Kidney capillary endothelial cell (primary cell): ENCODE data around the gene RGPD8.
"Not testable (repeated sequence)": the region's sequence is repeated elsewhere in the genome, so short reads cannot be mapped to it uniquely, and the experiment has no call there.

ENCODE experiments used
- DNase-seq: peaks from one replicate; pipeline ENCODE4 v3.0.0-alpha.2; 2018; ENCODE audit warnings: low spot score

RGPD8 gene

DNA sequence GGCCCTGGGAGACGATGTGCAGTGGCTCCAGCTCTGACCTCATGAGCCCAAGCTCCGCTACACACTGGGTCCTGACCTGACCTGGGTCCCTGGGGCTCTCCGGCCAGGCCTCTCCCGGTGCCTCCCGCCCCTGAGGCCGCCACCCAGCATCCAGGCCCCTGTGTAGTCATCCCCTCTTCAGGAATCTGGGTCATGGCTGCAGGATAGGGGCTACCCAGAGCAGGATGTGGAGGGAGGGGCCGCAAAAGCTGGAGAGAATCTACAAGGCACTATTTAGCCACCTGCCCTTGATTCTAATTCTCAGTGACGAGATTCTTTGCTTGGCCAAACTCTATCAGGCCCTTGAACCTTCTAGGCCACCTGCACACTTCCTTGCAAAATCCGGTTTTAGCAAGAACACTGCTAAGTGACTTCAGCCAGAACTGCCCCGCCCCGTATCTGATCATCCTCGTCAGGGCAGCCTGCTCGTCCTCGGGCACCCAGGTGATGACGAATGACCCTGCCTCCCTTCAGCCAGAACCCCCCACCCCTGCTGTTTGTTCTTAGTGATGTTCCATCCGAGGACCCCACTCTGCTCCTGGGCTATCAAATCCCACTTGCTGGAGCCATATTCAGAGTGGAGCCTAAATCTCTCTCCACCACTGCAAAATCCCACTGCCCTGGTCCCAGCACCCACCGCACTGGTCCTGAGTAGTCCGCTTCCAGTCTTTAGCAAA, 2.4 kb upstream of the RGPD8 start:
- not testable (repeated sequence) for DNase-seq

DNA sequence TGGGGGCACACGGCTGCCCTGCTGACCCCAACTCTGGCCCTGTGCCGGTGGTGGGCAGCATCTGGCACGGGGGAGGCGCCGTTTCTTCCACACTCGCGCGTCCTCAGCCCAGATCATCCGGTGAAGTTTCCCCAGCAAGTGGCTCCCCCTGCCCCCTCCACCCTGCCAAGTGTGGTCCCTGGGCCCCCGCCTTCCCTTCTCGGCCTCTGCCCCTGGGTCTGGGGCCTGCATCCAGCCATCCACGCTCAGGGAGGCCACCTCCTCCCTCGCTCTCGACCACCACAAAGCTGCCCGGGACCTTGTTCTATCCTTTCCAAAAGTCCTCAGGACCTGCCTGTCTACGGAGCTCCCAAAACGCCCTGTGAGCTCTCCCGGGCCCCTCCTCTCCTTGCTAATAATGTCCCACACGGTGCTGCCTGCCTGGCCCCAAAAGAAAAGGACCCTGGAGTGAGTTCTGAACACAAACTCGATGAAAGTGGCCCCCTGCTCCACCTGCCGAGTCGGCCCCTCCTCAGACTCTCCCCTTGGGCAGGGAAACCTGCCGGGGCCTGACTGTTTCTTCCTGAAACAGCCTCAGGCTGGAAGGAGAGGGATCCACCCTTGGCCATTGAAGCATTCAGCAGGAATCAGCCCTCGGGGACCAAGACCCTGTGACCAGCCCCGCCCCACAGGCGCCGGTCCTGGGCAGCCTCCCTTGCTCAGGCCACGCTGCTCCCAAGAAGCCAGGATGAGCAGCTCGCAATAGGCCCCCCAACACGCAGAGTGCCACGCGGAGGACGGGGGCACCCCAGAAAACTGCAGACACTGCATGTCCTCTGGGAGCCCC, 1.7 kb upstream of the RGPD8 start:
- not testable (repeated sequence) for DNase-seq

DNA sequence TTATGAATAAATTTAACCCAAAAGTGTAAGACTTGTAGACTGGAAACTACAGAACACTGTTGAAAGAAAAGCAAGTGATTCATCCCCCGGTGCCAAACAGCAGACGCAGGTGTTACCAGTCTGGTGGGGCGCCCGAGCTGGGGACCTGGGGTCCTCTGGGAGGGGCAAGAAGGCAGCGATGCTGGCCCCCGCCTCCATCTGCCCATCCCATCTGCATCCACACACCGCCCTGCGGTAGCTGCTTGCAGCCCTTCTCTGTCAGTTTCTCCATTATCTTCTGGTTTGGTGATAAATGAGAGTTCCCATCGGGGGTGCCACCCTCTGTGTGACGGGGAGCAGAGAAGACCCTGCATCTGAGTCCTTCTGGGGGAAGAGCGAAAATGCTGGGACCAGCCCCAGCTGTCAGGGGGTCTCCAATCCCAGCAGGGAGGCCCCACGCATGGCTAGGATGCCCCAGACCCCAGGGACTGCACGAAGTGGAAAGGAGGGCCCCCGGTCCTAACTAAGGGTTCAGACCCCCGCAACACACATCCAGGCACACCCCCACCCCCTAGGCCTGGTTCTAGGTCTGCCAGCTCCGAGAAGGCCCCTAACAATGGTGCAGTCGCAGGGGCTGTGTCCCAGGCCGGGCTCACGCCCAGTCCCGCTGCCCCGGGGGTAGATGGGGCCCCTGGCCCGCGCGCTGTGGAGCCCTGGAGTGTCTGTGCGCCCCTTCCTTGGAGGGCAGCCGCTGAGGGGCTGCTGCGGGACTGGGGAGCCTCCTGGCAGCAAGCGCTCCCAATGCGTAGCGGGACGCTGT, 686 bp upstream of the RGPD8 start:
- DNase-seq = no peak

DNA sequence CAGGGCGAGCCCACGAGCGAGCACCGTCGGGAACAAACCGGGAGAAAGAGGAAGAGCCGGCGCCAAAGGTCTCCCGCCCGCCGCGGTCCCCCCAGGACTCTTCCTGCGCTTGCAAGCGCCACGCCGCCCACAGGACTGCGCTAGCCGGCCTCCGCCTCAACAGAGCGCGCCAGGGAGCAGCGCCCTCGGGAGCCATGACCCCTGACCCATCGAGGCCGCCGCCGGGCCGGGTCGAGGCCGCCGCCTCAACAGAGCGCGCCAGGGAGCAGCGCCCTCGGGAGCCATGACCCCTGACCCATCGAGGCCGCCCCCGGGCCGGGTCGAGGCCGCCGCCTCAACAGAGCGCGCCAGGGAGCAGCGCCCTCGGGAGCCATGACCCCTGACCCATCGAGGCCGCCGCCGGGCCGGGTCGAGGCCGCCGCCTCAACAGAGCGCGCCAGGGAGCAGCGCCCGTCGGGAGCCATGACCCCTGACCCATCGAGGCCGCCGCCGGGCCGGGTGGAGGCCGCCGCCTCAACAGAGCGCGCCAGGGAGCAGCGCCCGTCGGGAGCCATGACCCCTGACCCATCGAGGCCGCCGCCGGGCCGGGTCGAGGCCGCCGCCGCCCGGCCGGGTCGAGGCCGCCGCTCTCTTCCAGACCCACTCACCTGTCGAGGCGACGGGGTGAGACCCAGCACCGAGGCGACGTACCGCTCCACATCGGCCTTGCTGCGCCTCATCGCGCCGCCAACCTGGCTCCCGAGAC, 538 bp downstream of the RGPD8 start:
- DNase-seq = peak; percentile 11

DNA sequence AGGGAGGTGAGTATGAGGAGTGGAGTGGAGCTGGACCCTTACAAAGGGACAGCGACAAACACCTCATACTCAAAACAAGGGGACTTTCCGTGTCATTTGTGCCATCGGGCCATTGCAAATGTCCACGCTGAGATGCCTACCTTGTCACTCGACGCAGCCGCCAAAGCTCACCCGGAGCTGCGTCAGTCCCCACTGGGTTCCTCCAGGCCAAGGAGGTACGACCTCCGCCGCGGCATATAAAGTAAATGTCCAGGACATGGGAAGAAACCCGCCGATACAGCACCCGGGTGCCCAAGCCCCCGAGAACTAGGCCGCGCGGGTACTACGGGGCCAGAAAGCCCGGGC, 1.1 kb downstream of the RGPD8 start:
- not testable (repeated sequence) for DNase-seq

DNA sequence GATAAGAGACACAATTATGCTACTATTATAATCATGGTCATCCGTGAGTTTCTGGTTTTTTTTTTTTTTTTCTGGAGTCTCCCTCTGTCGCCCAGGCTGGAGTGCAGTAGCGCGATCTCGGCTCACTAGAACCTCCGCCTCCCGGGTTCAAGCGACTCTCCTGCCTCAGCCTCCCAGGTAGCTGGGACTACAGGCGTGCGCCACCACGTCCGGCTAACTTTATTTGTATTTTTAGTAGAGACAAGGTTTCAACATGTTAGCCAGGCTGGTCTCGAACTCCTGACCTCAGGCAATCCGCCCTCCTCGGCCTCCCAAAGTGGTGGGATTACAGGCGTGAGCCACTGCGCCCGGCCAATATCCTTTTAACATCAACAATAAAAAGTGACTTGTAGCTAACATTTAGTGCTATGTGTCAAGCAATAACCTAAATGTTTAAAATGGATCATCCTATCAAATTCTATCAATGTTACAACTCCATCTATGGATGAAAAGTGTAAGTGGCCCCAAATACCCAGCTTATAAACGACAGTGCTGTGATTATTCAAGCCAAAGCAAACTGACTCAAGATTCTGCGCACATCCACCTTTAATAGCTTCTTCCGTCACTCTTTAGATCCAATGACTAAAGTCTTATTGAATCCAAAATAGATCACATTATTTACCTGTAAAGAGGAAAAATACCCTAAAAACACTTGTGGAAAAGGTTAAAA, 1.7 kb downstream of the RGPD8 start:
- not testable (repeated sequence) for DNase-seq

DNA sequence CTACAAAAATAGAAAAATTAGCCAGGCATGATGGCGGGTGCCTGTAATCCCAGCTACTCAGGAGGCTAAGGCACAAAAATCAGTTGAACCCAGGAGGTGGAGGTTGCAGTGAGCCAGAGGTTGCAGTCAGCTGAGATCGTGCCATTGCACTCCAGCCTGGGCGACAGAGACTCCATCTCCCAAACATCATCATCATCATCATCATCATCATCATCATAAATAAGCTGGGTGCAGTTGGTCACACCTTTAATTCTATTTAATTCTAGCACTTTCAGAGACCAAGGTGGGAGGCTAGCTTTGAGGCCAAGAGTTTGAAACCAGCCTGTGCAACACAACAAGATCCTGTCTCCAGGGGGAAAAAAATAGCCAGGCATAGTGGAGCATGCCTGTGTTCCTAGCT, 8.9 kb downstream of the RGPD8 start:
- DNase-seq = not testable (repeated sequence)

DNA sequence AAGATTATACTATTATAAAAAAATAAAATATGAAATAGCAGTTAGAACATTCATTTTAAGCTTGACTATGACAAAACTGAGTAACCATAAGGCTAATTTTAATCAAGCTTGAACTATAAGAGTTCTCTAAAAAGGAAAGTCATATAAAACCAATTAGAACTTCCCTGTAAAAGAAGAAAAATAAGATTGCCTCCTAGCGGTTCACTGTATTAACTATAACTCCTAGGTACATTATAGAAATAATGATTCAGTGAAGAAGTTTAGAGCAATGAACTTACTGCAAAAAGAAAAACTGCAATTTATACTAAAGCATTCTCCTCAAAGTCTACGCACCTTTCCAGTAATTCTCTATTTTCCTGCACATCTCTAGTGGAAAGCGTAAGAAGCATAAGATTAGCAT, 16.6 kb downstream of the RGPD8 start:
- not testable (repeated sequence) for DNase-seq

DNA sequence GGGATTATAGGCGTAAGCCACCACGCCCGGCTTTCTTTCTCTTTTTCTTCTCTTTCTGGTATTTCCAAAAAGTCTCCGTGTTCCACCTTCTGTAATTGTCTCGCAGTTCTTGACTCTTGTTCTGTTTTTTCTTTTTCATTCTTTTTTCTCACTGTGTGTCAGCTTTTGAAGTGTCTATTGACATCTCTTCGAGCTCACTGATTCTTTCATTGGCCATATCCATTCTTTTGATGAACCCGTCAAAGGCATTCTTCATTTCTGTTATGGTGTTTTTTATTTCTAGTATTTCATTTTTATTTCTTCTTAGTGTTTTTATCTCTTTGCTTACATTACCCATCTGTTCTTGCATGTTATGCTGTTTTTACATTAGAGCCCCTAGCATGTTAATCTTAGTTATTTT, 73.4 kb downstream of the RGPD8 start:
- not testable (repeated sequence) for DNase-seq

DNA sequence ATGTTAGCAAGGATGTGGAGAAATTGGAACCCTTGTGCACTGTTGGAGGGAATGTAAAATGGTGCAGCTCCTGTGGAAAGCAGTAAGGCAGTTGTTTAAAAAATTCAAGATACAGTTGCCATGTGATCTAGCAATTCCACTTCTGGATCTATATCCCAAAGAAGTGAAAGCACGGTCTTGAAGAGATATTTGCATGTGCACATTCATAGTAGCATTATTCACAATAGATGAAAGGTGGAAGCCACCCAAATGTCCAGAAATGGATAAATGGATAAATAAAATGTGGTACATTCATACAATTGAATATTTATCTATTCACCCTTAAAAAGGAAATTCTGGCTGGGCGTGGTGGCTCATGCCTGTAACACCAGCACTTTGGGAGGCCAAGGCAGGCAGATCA, 79.1 kb downstream of the RGPD8 start:
- not testable (repeated sequence) for DNase-seq

DNA sequence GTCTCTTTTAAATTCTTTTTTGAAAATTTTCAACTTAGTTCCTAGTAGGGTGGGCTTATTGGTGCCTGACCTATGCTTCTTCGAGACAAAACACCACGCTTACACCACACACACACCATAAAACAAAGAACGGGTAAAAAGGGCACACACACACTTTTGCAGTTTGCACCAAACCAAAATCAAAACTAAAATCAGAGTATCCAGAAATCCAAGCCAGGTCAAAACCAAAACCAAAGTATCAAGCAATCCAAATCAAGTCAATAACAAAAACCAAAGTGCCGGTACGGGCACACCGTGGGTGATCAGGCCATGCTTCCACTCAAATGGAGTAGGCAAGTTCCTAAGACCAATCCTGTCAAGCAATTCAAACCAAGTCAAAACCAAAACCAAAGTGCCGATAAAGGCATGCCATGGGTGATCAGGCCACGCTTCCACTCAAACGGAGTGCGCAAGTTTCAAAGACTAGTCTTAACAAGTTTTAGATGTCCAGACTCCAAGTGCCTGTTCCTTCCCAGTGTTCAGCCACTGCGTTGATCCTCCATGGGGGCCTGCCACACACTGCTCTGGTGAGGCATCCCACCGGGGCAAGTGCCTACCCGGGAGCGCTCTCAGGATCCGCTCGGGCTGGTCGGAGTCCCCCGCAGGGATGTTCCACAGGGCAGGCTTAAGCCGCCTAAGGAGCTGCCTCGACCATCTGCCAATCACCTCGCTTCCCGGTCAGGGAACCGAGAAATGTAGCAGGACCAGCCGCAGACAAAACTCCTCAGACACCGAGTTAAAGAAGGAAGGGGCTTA, 80.4 kb downstream of the RGPD8 start:
- not testable (repeated sequence) for DNase-seq

DNA sequence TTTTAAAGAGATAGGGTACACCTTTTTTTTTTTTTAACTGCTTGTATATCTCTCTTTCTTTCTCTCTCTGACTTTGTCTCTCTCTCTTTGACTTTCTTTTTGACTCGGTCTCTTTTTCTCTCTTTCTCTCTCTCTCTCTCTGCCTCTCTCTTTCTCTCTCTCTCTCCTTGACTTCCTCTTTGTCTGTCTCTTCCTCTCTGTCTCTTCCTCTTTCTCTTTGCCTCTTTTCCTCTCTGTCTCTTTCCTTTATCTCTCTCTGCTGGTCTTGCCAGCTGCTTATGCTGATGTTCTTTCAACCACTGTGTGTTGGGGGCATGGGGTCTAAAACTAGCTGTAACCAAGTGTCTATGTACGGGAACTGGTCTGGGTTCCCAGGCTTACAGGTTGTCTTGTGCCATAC, 81.2 kb downstream of the RGPD8 start:
- DNase-seq = not testable (repeated sequence)

DNA sequence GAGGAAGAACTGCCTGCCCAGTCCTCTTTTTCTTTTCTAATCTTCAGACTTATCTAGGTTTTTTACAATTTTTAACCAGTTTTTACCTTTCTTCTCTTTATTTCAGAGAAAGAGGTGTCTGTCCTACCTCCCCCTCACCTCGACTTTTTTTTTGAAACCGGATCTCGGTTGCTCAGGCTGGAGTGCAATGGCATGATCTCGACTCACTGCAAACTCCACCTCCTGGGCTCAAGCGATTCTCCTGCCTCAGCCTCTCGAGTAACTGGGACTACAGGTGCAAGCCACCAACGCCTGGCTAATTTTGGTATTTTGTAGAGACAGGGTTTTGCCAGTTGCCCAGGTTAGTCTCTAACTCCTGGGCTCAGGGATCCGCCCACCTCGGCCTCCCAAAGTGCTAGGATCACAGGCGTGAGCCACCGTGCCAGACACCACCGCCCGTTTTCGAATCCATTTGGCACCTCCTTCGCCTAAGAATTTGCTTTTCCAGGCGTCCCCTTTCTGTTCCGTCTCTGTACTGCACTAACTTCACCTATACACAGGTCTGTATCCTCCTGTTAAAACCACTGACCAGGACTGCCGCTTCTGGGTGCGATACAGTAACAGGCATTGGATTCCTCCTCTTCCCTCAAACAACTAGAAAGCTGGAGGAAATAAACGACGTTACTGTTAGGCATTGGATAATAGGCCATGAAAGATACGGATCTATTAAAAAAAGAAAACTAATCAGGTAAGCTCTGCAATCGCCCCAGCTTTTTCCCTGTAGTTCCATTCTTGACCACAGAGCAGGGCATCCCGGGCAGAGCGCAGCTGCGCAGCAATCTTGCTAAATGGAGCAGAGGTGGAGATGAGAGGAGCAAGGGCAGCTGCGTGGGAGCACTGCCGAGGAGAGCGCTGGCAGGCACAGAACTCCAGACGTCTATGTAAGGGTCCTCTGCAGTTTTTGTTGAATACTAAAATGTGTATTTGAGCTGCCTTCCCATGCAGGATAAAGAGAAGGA, 88.1 kb downstream of the RGPD8 start:
- no peak for DNase-seq

DNA sequence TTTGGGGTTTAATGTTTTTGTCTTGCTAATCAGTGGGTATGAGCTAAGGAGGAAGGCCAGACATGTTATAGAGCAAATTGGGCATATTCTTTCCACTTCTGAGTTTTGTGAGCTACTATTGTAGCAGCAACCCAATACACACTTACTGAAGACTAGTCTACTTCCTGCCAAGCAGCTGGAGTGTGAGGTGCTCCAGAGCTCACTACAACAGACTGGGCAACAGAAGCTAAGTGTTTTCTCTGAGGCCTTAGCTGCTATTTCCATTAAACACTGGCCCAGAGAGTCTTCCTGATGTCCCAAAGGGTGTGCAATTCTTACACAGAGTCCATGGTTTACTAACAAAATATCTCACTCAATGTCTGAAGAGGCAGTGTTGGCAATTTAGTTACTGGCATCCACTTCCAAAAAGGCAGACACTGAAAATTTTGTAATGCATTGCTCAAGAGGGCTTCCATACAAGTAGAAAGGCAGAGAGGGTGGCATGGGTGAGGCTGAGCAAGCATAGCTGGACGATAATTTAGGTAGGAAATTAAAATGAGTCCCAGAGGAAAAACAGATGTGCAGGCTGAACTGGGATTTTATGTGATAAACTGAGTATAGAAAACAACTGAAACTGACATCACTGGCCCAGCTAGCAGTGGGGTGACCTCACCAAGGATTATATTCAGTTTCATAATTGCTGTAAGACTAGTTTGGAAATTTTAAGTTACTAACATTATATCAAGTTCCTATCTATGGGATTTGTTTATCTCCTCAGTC, 89.4 kb downstream of the RGPD8 start:
- no peak for DNase-seq

DNA sequence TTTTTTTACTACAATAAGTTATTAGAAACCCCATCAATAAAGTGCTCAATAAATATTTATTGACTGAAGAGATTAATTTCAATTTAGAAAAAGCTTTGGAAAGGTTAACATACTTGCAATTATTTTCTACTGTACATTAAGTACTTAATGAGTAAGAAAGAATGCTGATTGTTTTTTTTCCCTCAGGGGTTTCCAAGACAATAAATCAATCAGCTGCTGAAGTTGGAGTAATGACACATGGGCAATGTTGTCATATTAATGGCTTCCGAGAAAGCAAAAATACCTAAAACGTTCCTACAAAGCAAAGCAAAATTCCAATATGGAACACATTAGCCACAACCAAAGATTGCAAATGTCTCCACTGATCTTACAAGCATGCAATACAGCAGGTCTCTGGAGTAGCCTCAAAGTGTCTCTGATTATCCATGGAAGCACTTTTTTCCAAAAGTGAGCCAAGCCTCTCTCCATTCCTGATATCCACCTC, 91.3 kb downstream of the RGPD8 start:
- DNase-seq = no peak

DNA sequence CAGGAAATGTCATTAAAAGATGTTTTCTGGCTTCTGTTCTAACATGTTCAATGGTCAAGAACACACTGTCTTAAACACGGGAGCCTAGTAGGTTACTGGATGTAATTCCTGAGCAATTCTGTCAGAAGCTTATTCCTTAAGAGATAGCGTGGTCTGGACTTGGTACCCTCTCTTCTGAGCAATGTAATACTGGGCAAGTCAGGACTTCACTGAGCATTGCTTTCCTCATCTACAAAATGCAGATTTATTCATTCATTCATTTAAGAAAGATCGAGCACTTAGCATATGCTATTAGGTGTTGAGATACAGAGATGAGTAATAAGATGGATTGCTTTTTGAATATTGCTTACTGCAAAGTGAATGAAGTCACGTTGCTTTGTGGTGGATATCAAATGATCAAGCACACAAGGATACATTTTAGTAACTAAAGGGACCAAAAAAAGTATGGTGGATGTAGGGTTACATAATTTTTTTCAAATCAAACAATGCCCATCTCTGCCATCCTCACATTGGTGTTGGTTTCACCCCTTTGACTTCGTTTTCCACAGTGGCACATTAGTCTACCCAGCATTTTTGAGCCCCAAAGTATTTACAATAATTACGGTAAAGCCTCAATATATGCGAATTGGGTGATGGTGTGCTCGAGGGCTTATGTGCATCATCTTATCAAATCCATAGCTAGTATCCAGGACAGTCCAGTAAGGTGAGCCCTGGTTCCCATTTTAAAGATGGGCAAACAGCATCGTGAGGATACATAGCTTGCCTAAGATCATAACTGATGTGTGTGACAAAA, 92.8 kb downstream of the RGPD8 start:
- no peak for DNase-seq

DNA sequence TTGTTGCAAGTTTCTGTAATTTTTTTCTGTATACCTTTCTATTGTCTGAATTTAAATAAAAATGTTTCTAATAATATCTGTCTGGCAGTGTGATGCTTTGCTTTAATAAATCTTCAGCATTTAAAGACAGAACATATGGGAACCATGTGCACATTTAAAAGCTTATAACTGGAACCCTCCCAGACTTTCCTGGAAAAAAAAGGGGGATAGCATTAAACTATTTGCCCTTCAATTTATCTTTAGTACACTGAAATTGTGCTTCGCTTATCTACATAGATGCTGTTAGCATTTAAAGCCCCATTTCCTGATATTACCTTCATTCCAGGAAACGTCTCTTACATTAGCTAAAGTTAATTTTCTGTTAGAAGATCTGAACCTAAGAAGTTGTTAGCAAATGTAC, 93.5 kb downstream of the RGPD8 start:
- no peak for DNase-seq

DNA sequence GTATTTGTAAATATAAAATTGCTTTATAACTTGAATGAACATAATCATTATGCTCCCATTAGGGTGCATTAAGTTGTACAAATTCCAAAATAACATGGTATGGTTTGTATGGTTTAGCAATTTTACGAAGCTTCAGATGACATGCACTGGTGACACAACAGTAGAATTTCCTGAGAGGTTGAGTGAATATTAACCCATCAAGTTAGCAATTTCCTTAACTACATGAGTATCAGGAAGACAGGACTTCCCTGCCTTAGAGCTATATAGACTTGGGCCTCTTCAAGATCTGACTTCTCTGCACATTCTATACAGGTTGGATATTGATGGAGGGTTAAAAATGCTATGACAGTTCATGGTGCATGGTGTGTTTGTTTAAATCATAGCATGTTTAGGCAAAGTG, 97.8 kb downstream of the RGPD8 start:
- DNase-seq = no peak
